Upper lobe of left lung (tissue), 4 donors: Measurements from ENCODE around the gene GPR21.

Experiments used
- EP300 ChIP-seq, 4 donors: sonication (generic); formaldehyde crosslinking; IDR thresholded peaks; one replicate each; pipeline ENCODE4 v1.5.1; 2017; ENCODE audit warnings: antibody characterized with exemption in 4 of 4, control low read depth in 2 of 4
- POLR2A ChIP-seq, 4 donors: fragments of 450-650 bp; IDR thresholded peaks; one replicate each; pipeline ENCODE4 v1.5.1; 2016 to 2017; ENCODE audit warnings: antibody characterized with exemption in 4 of 4, mild to moderate bottlenecking in 2 of 4
- POLR2AphosphoS5 ChIP-seq, 2 donors: sonication (generic); formaldehyde crosslinking; IDR thresholded peaks; one replicate each; pipeline ENCODE4 v1.5.1; 2017; ENCODE audit warnings: antibody characterized with exemption in 2 of 2
- TF ChIP-seq, protein P1 (sequence below), 6 experiments: fragments of 450-650 bp in 4 of 6; fragments of 200-600 bp in 2 of 6; sonication (generic) in 2 of 6; IDR thresholded peaks; one replicate each; pipeline ENCODE4 v1.5.1; 2016 to 2019; ENCODE audit warnings: antibody characterized with exemption in 6 of 6

DNA sequence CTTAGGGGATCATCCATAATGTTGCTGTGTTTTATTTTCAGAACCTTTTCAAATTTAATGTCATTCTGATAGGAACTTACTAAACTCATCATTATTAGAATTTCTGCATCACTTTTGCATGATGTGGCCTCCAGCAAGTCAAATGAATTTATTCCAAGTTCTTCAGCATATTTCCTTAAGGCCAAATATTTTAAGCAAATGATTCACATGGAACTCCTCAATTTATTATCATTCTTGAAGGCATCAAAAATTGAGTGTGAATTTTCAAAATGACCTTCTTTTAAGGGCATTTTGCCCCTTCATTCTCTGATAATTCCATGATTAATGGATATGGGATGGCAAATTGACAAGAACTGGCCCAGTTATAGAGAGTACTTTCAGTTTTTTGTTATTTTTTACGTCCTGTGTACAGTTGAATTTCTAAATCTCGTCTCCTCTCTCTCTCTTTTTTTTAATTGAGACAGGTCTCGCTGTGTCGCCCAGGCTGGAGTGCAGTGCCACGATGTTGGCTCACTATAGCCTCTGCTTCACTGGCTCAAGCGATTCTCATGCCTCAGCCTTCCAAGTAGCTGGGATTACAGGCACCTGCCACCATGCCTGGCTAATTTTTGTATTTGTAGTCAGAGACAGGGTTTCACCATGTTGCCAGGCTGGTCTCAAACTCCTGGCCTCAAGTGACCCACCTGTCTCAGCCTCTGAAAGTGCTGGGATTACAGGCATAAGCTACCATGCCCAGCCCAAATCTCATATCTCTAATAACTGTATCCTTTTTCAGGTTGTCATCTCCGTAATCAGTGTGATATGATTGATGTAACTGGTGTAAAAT lies 29.1 kb downstream of the GPR21 start:
- TF ChIP-seq POLR2A (IDR thresholded peaks at IDR 0.05): no peak
- TF ChIP-seq, protein P1, sequence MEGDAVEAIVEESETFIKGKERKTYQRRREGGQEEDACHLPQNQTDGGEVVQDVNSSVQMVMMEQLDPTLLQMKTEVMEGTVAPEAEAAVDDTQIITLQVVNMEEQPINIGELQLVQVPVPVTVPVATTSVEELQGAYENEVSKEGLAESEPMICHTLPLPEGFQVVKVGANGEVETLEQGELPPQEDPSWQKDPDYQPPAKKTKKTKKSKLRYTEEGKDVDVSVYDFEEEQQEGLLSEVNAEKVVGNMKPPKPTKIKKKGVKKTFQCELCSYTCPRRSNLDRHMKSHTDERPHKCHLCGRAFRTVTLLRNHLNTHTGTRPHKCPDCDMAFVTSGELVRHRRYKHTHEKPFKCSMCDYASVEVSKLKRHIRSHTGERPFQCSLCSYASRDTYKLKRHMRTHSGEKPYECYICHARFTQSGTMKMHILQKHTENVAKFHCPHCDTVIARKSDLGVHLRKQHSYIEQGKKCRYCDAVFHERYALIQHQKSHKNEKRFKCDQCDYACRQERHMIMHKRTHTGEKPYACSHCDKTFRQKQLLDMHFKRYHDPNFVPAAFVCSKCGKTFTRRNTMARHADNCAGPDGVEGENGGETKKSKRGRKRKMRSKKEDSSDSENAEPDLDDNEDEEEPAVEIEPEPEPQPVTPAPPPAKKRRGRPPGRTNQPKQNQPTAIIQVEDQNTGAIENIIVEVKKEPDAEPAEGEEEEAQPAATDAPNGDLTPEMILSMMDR (IDR thresholded peaks at IDR 0.05): no peak
- TF ChIP-seq EP300 (IDR thresholded peaks at IDR 0.05): no peak
- TF ChIP-seq POLR2AphosphoS5 (IDR thresholded peaks at IDR 0.05): no peak
